HG02943 (cell line): ENCODE results near the gene ZNF415.
"Not testable (repeated sequence)": the region's sequence is repeated elsewhere in the genome, so short reads cannot be mapped to it uniquely, and the experiment has no call there.

ENCODE experiments used
- ATAC-seq: cut with Tn5 transposase; IDR thresholded peaks from one replicate; pipeline ENCODE4 v1.9.1; 2021; ENCODE audit warnings: mild to moderate bottlenecking, low read depth, moderate library complexity; ENCODE audit not compliant: unreplicated experiment

ZNF415 gene

DNA sequence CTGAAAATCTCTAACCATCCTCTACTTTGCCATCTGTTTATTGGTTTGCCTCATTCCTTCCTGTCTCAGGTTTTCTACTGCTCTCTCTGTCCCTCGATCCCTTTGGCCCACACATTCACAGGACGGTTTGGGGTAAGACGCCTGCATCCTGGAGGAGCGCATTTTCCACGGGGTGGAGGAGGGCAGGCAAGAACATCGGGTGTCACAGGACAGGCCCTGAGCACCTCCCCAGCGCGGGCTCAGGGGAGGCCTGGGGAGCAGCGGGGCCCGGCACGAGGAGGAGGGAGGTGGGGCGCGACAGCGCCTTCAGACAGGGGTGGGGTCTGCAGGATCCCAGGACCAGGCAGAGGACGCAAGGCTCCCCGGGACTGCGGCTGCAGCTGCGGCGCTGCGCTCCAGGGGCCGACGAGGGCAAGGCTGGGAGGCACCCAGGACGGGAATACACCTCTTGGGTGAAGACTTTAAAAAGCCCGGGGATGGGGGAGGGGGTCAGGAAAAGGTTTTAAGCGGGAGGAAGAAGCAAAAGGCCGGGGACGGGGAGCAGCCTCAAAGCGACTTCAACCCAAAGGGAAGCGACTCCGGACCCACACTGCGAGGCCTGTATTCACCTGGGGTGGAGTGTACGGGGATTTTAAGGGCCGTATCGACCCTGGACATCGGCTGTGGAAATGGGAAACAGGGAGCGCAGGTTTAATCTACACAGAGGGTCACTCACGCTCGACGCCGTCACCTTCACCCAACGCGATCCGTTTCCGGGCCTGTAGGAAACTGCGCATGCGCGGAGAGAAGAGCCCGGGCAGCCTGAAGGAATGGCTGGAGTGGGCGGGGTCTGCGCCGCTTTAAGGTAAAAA lies at the start of gene ZNF415:
ZNF415 (minus strand) TSS at position 770 of the 851 bp plus-strand sequence. CDS start 10,234 bp downstream, outside the sequence.
- ATAC-seq = no peak

GRCh38 chr19:53182202-53182601 lies 49.5 kb upstream of the ZNF415 start:
- ATAC-seq = no peak

GRCh38 chr19:53177986-53178385 lies 45.3 kb upstream of the ZNF415 start:
- ATAC-seq = no peak

DNA sequence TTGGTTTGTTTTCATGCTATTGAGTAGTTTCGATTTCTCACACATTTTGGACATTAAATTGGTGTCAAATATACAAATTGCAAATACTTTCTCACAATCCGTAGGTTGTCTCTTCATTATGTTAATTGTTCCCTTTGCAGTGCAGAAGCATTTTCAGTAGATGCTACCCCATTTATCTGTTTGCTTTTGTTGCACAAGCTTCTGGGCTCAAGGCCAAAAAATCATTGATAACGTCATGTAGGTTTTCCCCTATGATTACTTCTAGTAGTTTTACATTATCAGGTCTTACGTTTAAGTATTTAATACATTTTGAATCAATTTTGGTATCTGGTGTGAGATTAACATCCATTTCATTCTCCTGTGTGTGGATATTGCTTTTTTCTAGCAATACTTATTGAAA lies 40.2 kb upstream of the ZNF415 start:
- no peak for ATAC-seq

- ATAC-seq = no peak
Observed at GRCh38 chr19:53165691-53166091, 33.0 kb upstream of the ZNF415 start.

DNA sequence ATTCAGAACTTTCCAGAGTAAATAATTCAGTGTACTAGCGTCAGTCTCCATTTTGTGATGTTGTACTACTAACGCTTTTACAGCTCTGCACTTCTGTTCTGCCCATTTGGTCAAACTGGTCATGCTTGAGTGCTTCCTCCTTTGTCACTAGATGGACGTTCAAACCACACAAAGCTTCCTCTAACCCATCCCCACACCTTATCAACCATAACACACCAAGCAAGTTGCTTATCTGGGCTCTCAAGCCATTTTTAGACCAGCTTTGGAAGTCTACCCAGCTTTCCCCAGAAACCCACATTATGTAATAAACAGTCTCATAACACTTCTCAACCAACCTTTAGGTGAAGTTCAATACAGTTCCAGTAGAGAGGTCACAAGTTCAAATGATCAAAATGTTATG lies 28.4 kb upstream of the ZNF415 start:
- ATAC-seq = no peak

DNA sequence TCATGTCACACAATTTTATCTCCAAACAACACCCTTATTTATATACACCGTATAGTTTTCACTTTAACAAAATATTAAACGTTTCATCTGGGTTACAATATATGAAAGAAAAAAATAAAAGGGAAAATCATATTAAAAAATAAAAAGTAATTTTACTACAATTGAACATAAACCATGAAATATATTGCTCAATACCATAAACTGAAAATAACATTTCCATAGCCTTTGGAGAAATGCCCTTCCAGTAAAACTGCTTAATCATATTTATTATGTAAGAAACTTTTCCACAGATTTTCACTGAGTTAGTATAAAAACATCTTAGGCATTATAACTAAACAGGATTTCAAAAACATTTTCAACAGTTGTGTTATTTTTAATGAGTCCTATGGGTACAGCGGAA lies 27.6 kb upstream of the ZNF415 start:
- ATAC-seq = no peak

- no peak for ATAC-seq
Observed at GRCh38 chr19:53158119-53158656, 25.5 kb upstream of the ZNF415 start.

DNA sequence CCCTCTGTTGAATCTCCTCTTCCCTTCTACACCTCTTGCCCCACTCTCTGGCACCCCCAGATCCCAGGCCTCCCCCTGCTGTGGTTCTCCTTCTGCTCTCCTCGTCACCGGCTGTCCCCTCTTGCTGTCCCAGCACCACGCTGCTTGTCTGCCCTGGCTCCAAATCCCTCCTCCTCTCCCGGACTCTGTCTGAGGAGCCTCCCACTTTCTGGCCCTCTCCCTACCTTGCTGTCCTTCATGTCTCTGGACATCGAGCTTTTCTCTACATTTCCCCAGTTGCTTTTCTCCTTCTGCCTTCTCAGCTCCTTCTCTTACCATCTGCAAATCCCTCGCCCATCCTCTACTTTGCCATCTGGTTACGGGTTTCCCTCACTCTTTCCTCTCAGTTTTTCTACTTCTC lies 24.9 kb upstream of the ZNF415 start:
- no peak for ATAC-seq

GRCh38 chr19:53156850-53157249 lies 24.1 kb upstream of the ZNF415 start:
- no peak for ATAC-seq

DNA sequence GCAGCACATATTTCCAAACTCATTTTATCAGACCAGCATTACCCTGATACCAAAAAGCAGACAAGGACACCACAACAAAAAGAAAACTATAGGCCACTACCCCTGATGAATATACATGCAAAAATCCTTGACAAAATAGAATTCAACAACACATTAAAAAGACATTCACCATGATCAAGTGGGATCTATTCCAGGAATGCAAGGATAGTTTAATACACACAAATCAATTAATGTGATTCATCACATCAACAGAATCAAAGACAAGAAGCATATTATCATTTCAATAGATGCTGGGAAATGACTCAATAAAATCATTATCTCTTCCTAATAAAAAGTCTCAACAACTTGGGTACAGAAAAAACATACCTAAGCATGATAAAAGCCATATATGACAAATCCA lies 14.9 kb upstream of the ZNF415 start:
- no peak for ATAC-seq

DNA sequence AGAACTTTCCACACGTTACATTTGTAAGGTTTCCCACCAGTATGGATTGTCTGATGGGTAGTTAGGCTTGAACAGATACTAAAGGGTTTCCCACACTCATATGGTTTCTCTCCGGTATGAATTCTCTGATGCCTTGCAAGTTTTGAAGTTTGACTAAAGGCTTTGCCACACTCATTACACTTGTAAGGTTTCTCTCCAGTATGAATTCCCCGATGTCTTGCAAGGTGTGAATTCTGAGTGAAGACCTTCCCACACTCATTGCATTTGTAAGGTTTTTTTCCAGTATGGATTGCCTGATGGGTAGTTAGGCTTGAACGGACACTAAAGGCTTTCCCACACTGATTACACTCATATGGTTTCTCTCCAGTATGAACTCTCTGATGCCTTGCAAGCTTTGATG lies 7.6 kb upstream of the ZNF415 start:
- ATAC-seq = no peak

- no peak for ATAC-seq
Observed at GRCh38 chr19:53136432-53136831, 3.7 kb upstream of the ZNF415 start.

GRCh38 chr19:53131727-53132126 lies 983 bp downstream of the ZNF415 start:
- ATAC-seq = no peak

GRCh38 chr19:53131085-53131590 lies 1.6 kb downstream of the ZNF415 start:
- ATAC-seq = no peak

- no peak for ATAC-seq
Observed at GRCh38 chr19:53130506-53130905, 2.2 kb downstream of the ZNF415 start.

GRCh38 chr19:53126733-53127526 lies 5.8 kb downstream of the ZNF415 start:
- ATAC-seq = not testable (repeated sequence)

DNA sequence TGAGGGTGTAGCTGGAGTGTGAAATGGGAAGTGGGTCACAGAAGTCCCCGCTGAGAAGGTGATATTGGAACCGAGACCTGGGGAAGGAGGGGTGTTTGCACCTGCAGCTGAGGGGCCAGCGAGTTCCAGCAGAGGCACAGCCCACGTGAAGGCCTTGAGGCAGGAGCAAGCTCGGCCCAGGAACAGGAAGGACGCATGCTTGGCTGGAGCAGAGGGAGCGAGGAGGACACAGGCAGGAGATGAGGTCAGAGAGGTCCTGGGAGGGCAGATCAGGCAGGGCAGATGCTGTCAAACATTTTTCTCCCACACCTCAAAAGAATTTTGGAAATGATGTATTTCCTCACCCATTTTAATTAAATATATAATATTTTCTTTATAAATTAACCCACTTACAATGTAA lies 9.3 kb downstream of the ZNF415 start:
- ATAC-seq = no peak

GRCh38 chr19:53112286-53112685 lies 20.4 kb downstream of the ZNF415 start:
- ATAC-seq = no peak

GRCh38 chr19:53109527-53109926 lies 23.2 kb downstream of the ZNF415 start:
- ATAC-seq = no peak
